OCI-LY7 (cell line): Measurements from ENCODE around the gene GCAT.

Source experiments
- CTCF ChIP-seq: fragments of 200-600 bp; sonication (generic); conservative IDR thresholded peaks from 2 replicates; pipeline ENCODE4 v1.5.1; 2014; ENCODE audit warnings: mild to moderate bottlenecking, antibody characterized with exemption, low read length, moderate library complexity, mixed read lengths
- EZH2phosphoT487 ChIP-seq: fragments of 200-600 bp; sonication (generic); IDR thresholded peaks from 2 replicates; pipeline ENCODE4 v1.6.1; 2018; ENCODE audit warnings: low read depth, borderline replicate concordance, mild to moderate bottlenecking, mixed run types, antibody characterized with exemption, low read length, moderate library complexity, mixed read lengths

DNA sequence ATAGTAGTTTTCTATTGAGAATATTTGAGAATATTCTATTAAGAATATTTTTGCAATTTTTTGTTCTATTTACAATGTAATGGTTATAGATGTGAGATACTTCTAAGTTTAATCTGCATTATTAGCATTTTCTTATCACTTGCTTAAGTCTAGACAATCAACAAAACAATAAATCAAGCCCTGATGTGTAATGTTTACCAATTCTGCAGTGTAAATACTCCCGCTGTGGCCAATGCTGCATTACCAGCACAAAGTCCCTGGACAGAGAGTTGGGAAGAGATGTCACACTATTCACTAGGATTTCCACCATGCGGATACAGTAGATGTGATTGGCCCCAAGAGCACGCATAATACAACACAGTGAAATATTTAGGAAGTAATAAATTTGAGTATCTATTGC is 47.6 kb upstream of the GCAT start:
- no peak for TF ChIP-seq CTCF
- TF ChIP-seq EZH2phosphoT487 = no peak
